ENCODE measurements around the gene HIBCH. TPM values are rescaled to one million over a fixed set of nuclear protein-coding genes. Genes with fewer than 3 reads are reported as not detected.
A peak's percentile ranks its signal among the peaks of the same experiment; 100 is the strongest.

Gene HIBCH
- total RNA-seq, 1 experiment from 2014 or later = 26.5 TPM

DNA sequence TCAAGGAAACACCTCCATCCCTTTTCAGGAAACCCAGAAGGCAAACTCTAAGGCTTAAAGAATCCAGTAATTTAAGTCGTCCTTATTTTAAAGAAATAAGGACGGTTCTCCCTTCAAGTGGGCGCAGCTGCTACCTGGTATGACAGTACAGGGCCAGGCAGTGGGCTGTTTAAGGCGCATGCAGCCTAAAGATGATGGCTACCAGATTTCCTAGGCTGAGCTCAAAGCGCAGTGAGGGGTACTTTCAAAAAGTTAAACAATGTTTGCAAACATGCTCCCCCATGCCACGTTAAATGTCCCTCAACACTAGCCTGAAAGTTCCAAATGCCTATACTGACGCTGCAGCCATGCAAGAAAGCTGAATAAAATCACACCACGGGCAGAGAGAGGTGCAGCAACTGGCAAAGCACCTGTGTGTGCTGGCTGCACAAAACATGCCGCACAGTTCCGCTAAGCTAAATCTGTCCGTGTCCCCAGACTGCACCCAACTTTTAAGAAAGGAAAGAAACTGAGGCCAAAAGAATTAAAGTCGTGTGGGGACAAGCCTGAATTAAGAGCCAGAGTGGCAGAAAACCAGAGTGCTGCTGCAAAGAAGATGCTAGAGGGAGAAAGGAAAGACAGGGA lies 583 bp downstream of the HIBCH start:
- TF ChIP-seq RELA (CRISPR knock-in tag; IDR thresholded peaks at IDR 0.05; ENCODE audit: borderline replicate concordance) (no peak), NFE2L1 (CRISPR knock-in tag; IDR thresholded peaks at IDR 0.05) (no peak)
- peak overlapping the region; percentile 90 for H3K27ac Mint-ChIP-seq
- peaks cover 2% of the 10 kb centered on the region; the same call in 1 of the 2 replicates for H3K27me3 Mint-ChIP-seq (ENCODE audit: low read depth)
- H3K36me3 Mint-ChIP-seq = peaks cover 5% of the 10 kb centered on the region; the same call in 1 of the 2 replicates
- DNase-seq (ENCODE audit: low spot score) = no peak
- peaks cover 21% of the 10 kb centered on the region for H3K4me1 Mint-ChIP-seq
- peak; percentile 4 for ATAC-seq
- no peaks in the 10 kb centered on the region for H3K9me3 Mint-ChIP-seq
- peak overlapping the region; percentile 95 for H3K4me3 Mint-ChIP-seq
- POLR2A ChIA-PET = interaction anchor here (1.0 to 1.6 kb wide), 4 partner anchors 25 to 563 kb away, joined by 3 to 4 read pairs (median 4); partner anchors contain the start of gene OSGEPL1
- CTCF ChIA-PET = interaction anchor here (0.6 to 1.8 kb wide), 21 partner anchors 10 to 734 kb away, joined by 3 to 9 read pairs (median 3); partner anchors contain the start of genes INPP1 and OSGEPL1

DNA sequence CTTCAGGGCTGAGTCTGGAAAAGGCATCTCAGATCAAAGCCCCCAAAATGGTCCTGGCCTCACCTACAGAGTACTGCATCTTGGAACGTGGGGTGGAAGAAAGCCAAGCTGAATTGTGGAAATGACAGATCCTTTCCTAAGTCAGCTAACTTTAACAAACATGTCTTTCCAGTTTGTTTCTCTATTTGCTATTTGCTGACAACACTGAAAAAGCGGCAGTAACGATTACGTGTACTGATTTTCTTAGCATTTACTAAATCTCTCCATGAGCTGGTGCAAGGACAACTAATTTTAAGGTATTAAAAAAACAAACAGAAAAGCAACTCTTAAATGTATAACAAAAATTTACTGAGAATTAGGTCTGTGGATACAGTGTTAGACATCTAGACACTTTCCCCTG lies 1.1 kb downstream of the HIBCH start:
- ATAC-seq = no peak
- DNase-seq (ENCODE audit: low spot score) = no peak
- Mint-ChIP-seq H3K4me3 (peak overlapping the region; percentile 95), H3K36me3 (peaks cover 5% of the 10 kb centered on the region; the same call in 1 of the 2 replicates), H3K9me3 (no peaks in the 10 kb centered on the region), H3K4me1 (peaks cover 22% of the 10 kb centered on the region), H3K27me3 (ENCODE audit: low read depth) (peaks cover 2% of the 10 kb centered on the region; the same call in 1 of the 2 replicates), H3K27ac (peak overlapping the region; percentile 36; the same call in 1 of the 2 replicates)
- CTCF ChIA-PET = interaction anchor here (1.3 to 1.8 kb wide), 5 partner anchors 12 to 141 kb away, joined by 3 to 9 read pairs (median 5); a partner anchor contains a TSS
- TF ChIP-seq, protein P1, sequence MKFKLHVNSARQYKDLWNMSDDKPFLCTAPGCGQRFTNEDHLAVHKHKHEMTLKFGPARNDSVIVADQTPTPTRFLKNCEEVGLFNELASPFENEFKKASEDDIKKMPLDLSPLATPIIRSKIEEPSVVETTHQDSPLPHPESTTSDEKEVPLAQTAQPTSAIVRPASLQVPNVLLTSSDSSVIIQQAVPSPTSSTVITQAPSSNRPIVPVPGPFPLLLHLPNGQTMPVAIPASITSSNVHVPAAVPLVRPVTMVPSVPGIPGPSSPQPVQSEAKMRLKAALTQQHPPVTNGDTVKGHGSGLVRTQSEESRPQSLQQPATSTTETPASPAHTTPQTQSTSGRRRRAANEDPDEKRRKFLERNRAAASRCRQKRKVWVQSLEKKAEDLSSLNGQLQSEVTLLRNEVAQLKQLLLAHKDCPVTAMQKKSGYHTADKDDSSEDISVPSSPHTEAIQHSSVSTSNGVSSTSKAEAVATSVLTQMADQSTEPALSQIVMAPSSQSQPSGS (CRISPR knock-in tag; IDR thresholded peaks at IDR 0.05; ENCODE audit: borderline replicate concordance, low read depth) = no peak
- TF ChIP-seq ZNF396 (CRISPR knock-in tag; IDR thresholded peaks at IDR 0.05; ENCODE audit: borderline replicate concordance) (no peak), ZNF416 (CRISPR knock-in tag; IDR thresholded peaks at IDR 0.05) (no peak)
- TF ChIP-seq, protein P2, sequence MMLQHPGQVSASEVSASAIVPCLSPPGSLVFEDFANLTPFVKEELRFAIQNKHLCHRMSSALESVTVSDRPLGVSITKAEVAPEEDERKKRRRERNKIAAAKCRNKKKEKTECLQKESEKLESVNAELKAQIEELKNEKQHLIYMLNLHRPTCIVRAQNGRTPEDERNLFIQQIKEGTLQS (CRISPR knock-in tag; conservative IDR thresholded peaks at IDR 0.05) = no peak
- TF ChIP-seq, protein P3, sequence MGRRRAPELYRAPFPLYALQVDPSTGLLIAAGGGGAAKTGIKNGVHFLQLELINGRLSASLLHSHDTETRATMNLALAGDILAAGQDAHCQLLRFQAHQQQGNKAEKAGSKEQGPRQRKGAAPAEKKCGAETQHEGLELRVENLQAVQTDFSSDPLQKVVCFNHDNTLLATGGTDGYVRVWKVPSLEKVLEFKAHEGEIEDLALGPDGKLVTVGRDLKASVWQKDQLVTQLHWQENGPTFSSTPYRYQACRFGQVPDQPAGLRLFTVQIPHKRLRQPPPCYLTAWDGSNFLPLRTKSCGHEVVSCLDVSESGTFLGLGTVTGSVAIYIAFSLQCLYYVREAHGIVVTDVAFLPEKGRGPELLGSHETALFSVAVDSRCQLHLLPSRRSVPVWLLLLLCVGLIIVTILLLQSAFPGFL (CRISPR knock-in tag; IDR thresholded peaks at IDR 0.05; ENCODE audit: borderline replicate concordance) = no peak
- POLR2A ChIA-PET = interaction anchor here (1.1 to 1.6 kb wide), 2 partner anchors 556 to 563 kb away, joined by 3 to 4 read pairs; partner anchors contain the start of gene OSGEPL1

DNA sequence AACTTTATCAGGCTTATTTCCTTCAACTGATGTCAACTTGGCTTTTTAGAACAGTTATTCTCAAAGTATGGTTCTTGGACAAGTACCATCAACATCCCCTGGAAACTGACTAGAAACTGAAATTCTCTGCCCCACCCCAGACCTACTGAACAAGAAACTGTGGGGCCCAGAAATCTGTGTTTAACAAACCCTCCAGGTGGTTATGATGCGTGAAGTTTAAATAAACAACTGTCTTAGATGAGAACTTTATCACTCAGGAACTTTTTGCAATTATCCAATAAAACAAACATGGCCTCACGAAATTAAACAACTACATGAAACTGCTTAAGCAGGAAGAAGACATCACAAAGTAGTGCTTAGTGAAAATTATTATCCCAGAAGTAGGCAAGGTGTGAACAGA lies 4.4 kb downstream of the HIBCH start:
- CTCF ChIA-PET = no interaction called here
- no peak for ATAC-seq

More for the DNA sequence above, 4.4 kb downstream of the HIBCH start:
- H3K27me3 Mint-ChIP-seq (ENCODE audit: low read depth) = no peaks in the 10 kb centered on the region
- no peak for TF ChIP-seq KAT7 (CRISPR knock-in tag; IDR thresholded peaks at IDR 0.05; ENCODE audit: borderline replicate concordance)
- TF ChIP-seq, protein P4, sequence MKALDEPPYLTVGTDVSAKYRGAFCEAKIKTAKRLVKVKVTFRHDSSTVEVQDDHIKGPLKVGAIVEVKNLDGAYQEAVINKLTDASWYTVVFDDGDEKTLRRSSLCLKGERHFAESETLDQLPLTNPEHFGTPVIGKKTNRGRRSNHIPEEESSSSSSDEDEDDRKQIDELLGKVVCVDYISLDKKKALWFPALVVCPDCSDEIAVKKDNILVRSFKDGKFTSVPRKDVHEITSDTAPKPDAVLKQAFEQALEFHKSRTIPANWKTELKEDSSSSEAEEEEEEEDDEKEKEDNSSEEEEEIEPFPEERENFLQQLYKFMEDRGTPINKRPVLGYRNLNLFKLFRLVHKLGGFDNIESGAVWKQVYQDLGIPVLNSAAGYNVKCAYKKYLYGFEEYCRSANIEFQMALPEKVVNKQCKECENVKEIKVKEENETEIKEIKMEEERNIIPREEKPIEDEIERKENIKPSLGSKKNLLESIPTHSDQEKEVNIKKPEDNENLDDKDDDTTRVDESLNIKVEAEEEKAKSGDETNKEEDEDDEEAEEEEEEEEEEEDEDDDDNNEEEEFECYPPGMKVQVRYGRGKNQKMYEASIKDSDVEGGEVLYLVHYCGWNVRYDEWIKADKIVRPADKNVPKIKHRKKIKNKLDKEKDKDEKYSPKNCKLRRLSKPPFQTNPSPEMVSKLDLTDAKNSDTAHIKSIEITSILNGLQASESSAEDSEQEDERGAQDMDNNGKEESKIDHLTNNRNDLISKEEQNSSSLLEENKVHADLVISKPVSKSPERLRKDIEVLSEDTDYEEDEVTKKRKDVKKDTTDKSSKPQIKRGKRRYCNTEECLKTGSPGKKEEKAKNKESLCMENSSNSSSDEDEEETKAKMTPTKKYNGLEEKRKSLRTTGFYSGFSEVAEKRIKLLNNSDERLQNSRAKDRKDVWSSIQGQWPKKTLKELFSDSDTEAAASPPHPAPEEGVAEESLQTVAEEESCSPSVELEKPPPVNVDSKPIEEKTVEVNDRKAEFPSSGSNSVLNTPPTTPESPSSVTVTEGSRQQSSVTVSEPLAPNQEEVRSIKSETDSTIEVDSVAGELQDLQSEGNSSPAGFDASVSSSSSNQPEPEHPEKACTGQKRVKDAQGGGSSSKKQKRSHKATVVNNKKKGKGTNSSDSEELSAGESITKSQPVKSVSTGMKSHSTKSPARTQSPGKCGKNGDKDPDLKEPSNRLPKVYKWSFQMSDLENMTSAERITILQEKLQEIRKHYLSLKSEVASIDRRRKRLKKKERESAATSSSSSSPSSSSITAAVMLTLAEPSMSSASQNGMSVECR (CRISPR knock-in tag; IDR thresholded peaks at IDR 0.05; ENCODE audit: borderline replicate concordance) = no peak
- TF ChIP-seq, protein P2 (CRISPR knock-in tag; conservative IDR thresholded peaks at IDR 0.05) = no peak
- TF ChIP-seq, protein P5, sequence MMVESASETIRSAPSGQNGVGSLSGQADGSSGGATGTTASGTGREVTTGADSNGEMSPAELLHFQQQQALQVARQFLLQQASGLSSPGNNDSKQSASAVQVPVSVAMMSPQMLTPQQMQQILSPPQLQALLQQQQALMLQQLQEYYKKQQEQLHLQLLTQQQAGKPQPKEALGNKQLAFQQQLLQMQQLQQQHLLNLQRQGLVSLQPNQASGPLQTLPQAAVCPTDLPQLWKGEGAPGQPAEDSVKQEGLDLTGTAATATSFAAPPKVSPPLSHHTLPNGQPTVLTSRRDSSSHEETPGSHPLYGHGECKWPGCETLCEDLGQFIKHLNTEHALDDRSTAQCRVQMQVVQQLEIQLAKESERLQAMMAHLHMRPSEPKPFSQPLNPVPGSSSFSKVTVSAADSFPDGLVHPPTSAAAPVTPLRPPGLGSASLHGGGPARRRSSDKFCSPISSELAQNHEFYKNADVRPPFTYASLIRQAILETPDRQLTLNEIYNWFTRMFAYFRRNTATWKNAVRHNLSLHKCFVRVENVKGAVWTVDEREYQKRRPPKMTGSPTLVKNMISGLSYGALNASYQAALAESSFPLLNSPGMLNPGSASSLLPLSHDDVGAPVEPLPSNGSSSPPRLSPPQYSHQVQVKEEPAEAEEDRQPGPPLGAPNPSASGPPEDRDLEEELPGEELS (CRISPR knock-in tag; IDR thresholded peaks at IDR 0.05) = no peak
- no peak for DNase-seq (ENCODE audit: low spot score)
- H3K9me3 Mint-ChIP-seq = no peaks in the 10 kb centered on the region
- H3K27ac Mint-ChIP-seq = no peak overlapping the region
- POLR2A ChIA-PET = no interaction called here
- H3K4me3 Mint-ChIP-seq = no peak overlapping the region
- peaks cover 31% of the 10 kb centered on the region for H3K4me1 Mint-ChIP-seq
- peaks cover 18% of the 10 kb centered on the region; the same call in 1 of the 2 replicates for H3K36me3 Mint-ChIP-seq
